Measurements from ENCODE around the gene LRRC31.
A peak's percentile ranks its signal among the peaks of the same experiment; 100 is the strongest.

Gene LRRC31

GRCh38 chr3:169850618-169851017, 19.1 kb downstream of the LRRC31 start:
- H3K4me3 ChIP-seq (ENCODE audit: low read depth, low read length) = no peak overlapping the region
- in situ Hi-C loops (cut with HindIII; ENCODE audit: low sequenced_read_pairs) = no loop called here
- TF ChIP-seq CTCF (IDR thresholded peaks at IDR 0.05; ENCODE audit: low read depth, low read length, missing control alignments) = no peak
- no peak for DNase-seq (ENCODE audit: low read depth)

GRCh38 chr3:169848741-169849140, 21.0 kb downstream of the LRRC31 start:
- H3K4me3 ChIP-seq (ENCODE audit: low read depth, low read length) = no peak overlapping the region
- no peak for DNase-seq (ENCODE audit: low read depth)
- TF ChIP-seq CTCF (IDR thresholded peaks at IDR 0.05; ENCODE audit: low read depth, low read length, missing control alignments) = no peak
- in situ Hi-C loops (cut with HindIII; ENCODE audit: low sequenced_read_pairs) = no loop called here

- in situ Hi-C loops (cut with HindIII; ENCODE audit: low sequenced_read_pairs) = no loop called here
- DNase-seq (ENCODE audit: low read depth) = no peak
- no peak for TF ChIP-seq CTCF (IDR thresholded peaks at IDR 0.05; ENCODE audit: low read depth, low read length, missing control alignments)
- no peak overlapping the region for H3K4me3 ChIP-seq (ENCODE audit: low read depth, low read length)
These were observed 21.8 kb downstream of the LRRC31 start for GRCh38 chr3:169847896-169848295.

- peak; percentile 81 for DNase-seq (ENCODE audit: low read depth)
- TF ChIP-seq CTCF (IDR thresholded peaks at IDR 0.05; ENCODE audit: low read depth, low read length, missing control alignments) = no peak
- H3K4me3 ChIP-seq (ENCODE audit: low read depth, low read length) = no peak overlapping the region
- in situ Hi-C loops (cut with HindIII; ENCODE audit: low sequenced_read_pairs) = no loop called here
These were observed 23.1 kb downstream of the LRRC31 start for GRCh38 chr3:169846458-169847193.

- no peak overlapping the region for H3K4me3 ChIP-seq (ENCODE audit: low read depth, low read length)
- in situ Hi-C loops (cut with HindIII; ENCODE audit: low sequenced_read_pairs) = loop anchor here (5.0 kb wide), 1 partner anchor 69 kb away; the partner anchor contains the start of gene SAMD7
- TF ChIP-seq CTCF (IDR thresholded peaks at IDR 0.05; ENCODE audit: low read depth, low read length, missing control alignments) = no peak
- no peak for DNase-seq (ENCODE audit: low read depth)
These were observed 26.8 kb downstream of the LRRC31 start for GRCh38 chr3:169842960-169843359.

GRCh38 chr3:169841171-169841570, 28.6 kb downstream of the LRRC31 start:
- TF ChIP-seq CTCF (IDR thresholded peaks at IDR 0.05; ENCODE audit: low read depth, low read length, missing control alignments) = no peak
- no peak for DNase-seq (ENCODE audit: low read depth)
- no peak overlapping the region for H3K4me3 ChIP-seq (ENCODE audit: low read depth, low read length)
- in situ Hi-C loops (cut with HindIII; ENCODE audit: low sequenced_read_pairs) = loop anchor here (5.0 kb wide), 1 partner anchor 71 kb away; the partner anchor contains the start of gene SAMD7
